SK-N-SH treated with all-trans-retinoic acid at 6 μM for 48 hours (cell line): ENCODE measurements around the gene HINT2.

Experiments
- BACH2 ChIP-seq: fragments of 250-450 bp; sonication (Bioruptor Pico); IDR thresholded peaks from 2 replicates; pipeline ENCODE4 v1.9.0; 2021; ENCODE audit warnings: mild to moderate bottlenecking, borderline replicate concordance
- CREB5 ChIP-seq: fragments of 250-450 bp; sonication (Bioruptor Pico); IDR thresholded peaks from 2 replicates; pipeline ENCODE4 v1.5.1; 2020; ENCODE audit warnings: low read depth, mild to moderate bottlenecking, moderate library complexity
- ESRRG ChIP-seq: fragments of 250-450 bp; sonication (Bioruptor Pico); IDR thresholded peaks from 2 replicates; pipeline ENCODE4 v1.6.1; 2021; ENCODE audit warnings: mild to moderate bottlenecking
- ISL1 ChIP-seq: fragments of 250-450 bp; sonication (Bioruptor Pico); IDR thresholded peaks from 2 replicates; pipeline ENCODE4 v2.1.2; 2022; ENCODE audit warnings: mild to moderate bottlenecking, moderate library complexity
- PATZ1 ChIP-seq: fragments of 250-450 bp; sonication (Bioruptor Pico); IDR thresholded peaks from 2 replicates; pipeline ENCODE4 v1.8.0; 2020; ENCODE audit warnings: mild to moderate bottlenecking, moderate library complexity, borderline replicate concordance
- POU6F1 ChIP-seq: fragments of 250-450 bp; sonication (Bioruptor Pico); IDR thresholded peaks from 2 replicates; pipeline ENCODE4 v1.8.0; 2021; ENCODE audit warnings: low read depth, mild to moderate bottlenecking, moderate library complexity, borderline replicate concordance
- RARB ChIP-seq: fragments of 250-450 bp; sonication (Bioruptor Pico); IDR thresholded peaks from 2 replicates; pipeline ENCODE4 v1.8.0; 2021; ENCODE audit warnings: mild to moderate bottlenecking, moderate library complexity
- TCF4 ChIP-seq: fragments of 250-450 bp; sonication (Bioruptor Pico); IDR thresholded peaks from 2 replicates; pipeline ENCODE4 v1.8.0; 2021; ENCODE audit warnings: mild to moderate bottlenecking, moderate library complexity, borderline replicate concordance
- TOX ChIP-seq: fragments of 250-450 bp; sonication (Bioruptor Pico); IDR thresholded peaks from 2 replicates; pipeline ENCODE4 v1.8.0; 2021; ENCODE audit warnings: mild to moderate bottlenecking, moderate library complexity, borderline replicate concordance
- ZFP3 ChIP-seq: fragments of 250-450 bp; sonication (Bioruptor Pico); IDR thresholded peaks from 2 replicates; pipeline ENCODE4 v1.5.0; 2020; ENCODE audit warnings: mild to moderate bottlenecking, moderate library complexity
- ZFP30 ChIP-seq: fragments of 450-650 bp; formaldehyde crosslinking; IDR thresholded peaks from 2 replicates; pipeline ENCODE4 v1.5.0; 2022; ENCODE audit warnings: mild to moderate bottlenecking, moderate library complexity
- ZNF8 ChIP-seq: fragments of 450-650 bp; formaldehyde crosslinking; IDR thresholded peaks from 2 replicates; pipeline ENCODE4 v1.5.0; 2020; ENCODE audit warnings: mild to moderate bottlenecking, moderate library complexity

GRCh38 chr9:35793461-35793860 lies 21.4 kb downstream of the HINT2 start:
- no peak for TF ChIP-seq ZFP30 (CRISPR knock-in tag)
- no peak for TF ChIP-seq TOX (CRISPR knock-in tag)
- TF ChIP-seq CREB5 (CRISPR knock-in tag) = no peak
- no peak for TF ChIP-seq TCF4 (CRISPR knock-in tag)
- TF ChIP-seq PATZ1 (CRISPR knock-in tag) = no peak
- no peak for TF ChIP-seq ZNF8 (CRISPR knock-in tag)
- no peak for TF ChIP-seq ISL1 (CRISPR knock-in tag)
- no peak for TF ChIP-seq BACH2 (CRISPR knock-in tag)
- no peak for TF ChIP-seq RARB
- TF ChIP-seq ESRRG = no peak
- TF ChIP-seq POU6F1 (CRISPR knock-in tag) = no peak
- TF ChIP-seq ZFP3 = no peak
